Breast epithelium (tissue), 3 donors: ENCODE measurements around the gene NMRK2.

Experiments
- POLR2A ChIP-seq: fragments of 450-650 bp; IDR thresholded peaks from one replicate; pipeline ENCODE4 v1.6.1; 2016; ENCODE audit warnings: antibody characterized with exemption, mild to moderate bottlenecking, moderate library complexity
- POLR2AphosphoS5 ChIP-seq, 3 donors: sonication (generic); formaldehyde crosslinking; IDR thresholded peaks; one replicate each; pipeline ENCODE4 v1.6.1; 2017; ENCODE audit warnings: antibody characterized with exemption in 3 of 3
- TF ChIP-seq, protein P1 (sequence below), 3 donors: fragments of 450-650 bp; IDR thresholded peaks; one replicate each; pipeline ENCODE4 v1.5.1; 2016 to 2017; ENCODE audit warnings: antibody characterized with exemption in 3 of 3, mild to moderate bottlenecking in 3 of 3, moderate library complexity in 3 of 3

DNA sequence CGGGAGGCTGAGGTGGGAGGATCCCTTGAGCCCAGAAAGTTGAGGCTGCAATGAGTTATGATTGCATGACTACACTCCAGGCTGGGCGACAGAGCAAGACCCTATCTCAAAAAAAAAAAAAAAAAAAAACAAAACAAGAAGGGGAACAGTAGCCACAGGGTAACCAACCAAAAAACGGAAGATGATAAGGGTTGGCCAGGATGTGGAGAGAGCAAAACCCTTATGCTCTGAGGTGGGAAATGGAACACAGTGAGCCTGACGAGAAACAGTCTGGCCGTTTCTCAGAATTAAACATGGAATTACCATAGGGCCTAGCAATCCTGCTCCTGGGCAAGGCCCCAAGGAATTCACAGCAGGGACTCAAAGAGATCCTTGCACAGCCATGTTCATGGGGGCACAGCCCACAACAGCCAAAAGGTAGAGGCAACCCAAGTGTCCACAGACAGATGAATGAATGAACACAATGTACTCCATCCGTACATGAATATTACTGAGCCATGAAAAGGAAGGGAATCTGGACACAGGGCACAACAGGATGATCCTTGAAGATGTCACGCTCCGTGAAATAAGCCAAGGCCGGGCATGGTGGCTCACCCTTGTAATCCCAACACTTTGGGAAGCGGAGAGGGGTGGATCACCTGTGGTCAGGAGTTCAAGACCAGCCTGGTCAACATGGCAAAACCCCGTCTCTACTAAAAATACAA is 11.3 kb downstream of the NMRK2 start:
- TF ChIP-seq, protein P1, sequence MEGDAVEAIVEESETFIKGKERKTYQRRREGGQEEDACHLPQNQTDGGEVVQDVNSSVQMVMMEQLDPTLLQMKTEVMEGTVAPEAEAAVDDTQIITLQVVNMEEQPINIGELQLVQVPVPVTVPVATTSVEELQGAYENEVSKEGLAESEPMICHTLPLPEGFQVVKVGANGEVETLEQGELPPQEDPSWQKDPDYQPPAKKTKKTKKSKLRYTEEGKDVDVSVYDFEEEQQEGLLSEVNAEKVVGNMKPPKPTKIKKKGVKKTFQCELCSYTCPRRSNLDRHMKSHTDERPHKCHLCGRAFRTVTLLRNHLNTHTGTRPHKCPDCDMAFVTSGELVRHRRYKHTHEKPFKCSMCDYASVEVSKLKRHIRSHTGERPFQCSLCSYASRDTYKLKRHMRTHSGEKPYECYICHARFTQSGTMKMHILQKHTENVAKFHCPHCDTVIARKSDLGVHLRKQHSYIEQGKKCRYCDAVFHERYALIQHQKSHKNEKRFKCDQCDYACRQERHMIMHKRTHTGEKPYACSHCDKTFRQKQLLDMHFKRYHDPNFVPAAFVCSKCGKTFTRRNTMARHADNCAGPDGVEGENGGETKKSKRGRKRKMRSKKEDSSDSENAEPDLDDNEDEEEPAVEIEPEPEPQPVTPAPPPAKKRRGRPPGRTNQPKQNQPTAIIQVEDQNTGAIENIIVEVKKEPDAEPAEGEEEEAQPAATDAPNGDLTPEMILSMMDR (IDR thresholded peaks at IDR 0.05): no peak
- TF ChIP-seq POLR2AphosphoS5 (IDR thresholded peaks at IDR 0.05) (no peak), POLR2A (no peak)
